HG02970 (cell line): ENCODE measurements around the gene NT5C2.
A peak's percentile ranks its signal among the peaks of the same experiment; 100 is the strongest.
"Not testable (repeated sequence)": the region's sequence is repeated elsewhere in the genome, so short reads cannot be mapped to it uniquely, and the experiment has no call there.

Experiments used
- ATAC-seq: cut with Tn5 transposase; IDR thresholded peaks from one replicate; pipeline ENCODE4 v1.9.1; 2021; ENCODE audit warnings: mild to moderate bottlenecking, moderate library complexity, moderate number of reproducible peaks; ENCODE audit not compliant: unreplicated experiment, low FRiP score

NT5C2 gene

GRCh38 chr10:103067484-103067883, 125.6 kb downstream of the NT5C2 start:
- ATAC-seq = no peak

GRCh38 chr10:103067099-103067477, 126.0 kb downstream of the NT5C2 start:
- not testable (repeated sequence) for ATAC-seq

- ATAC-seq = no peak
Observed at GRCh38 chr10:103066141-103067098, 126.7 kb downstream of the NT5C2 start.

GRCh38 chr10:103064956-103065355, 128.1 kb downstream of the NT5C2 start:
- no peak for ATAC-seq

GRCh38 chr10:103062854-103063590, 130.1 kb downstream of the NT5C2 start:
- ATAC-seq = no peak

GRCh38 chr10:103060575-103060974, 132.5 kb downstream of the NT5C2 start:
- no peak for ATAC-seq

- ATAC-seq = no peak
Observed at GRCh38 chr10:103058034-103058433, 135.0 kb downstream of the NT5C2 start.

GRCh38 chr10:103055105-103055504, 138.0 kb downstream of the NT5C2 start:
- no peak for ATAC-seq

- ATAC-seq = peak; percentile 13
Observed at GRCh38 chr10:103054621-103055020, 138.5 kb downstream of the NT5C2 start.

GRCh38 chr10:103053659-103054581, 139.2 kb downstream of the NT5C2 start:
- ATAC-seq = peak; percentile 76

GRCh38 chr10:103049237-103049636, 143.8 kb downstream of the NT5C2 start:
- ATAC-seq = no peak

- no peak for ATAC-seq
Observed at GRCh38 chr10:103047381-103047780, 145.7 kb downstream of the NT5C2 start.

- ATAC-seq = no peak
Observed at GRCh38 chr10:103045961-103046360, 147.1 kb downstream of the NT5C2 start.

GRCh38 chr10:103044942-103045489, 148.1 kb downstream of the NT5C2 start:
- no peak for ATAC-seq

GRCh38 chr10:103042908-103043307, 150.2 kb downstream of the NT5C2 start:
- ATAC-seq = no peak

- ATAC-seq = no peak
Observed at GRCh38 chr10:103042129-103042528, 150.9 kb downstream of the NT5C2 start.

GRCh38 chr10:103041391-103041790, 151.7 kb downstream of the NT5C2 start:
- no peak for ATAC-seq

- no peak for ATAC-seq
Observed at GRCh38 chr10:103040418-103040817, 152.7 kb downstream of the NT5C2 start.

GRCh38 chr10:103038570-103038969, 154.5 kb downstream of the NT5C2 start:
- no peak for ATAC-seq
